NCI-H2196 (cell line): ENCODE measurements around the gene BID.

Experiments
- DNase-seq: peaks from one replicate; lab custom pipeline; 2025; ENCODE audit not compliant: unreplicated experiment; lab: John Stamatoyannopoulos, UW

Gene BID

GRCh38 chr22:17774206-17774925, at the start of gene BID:
BID (minus strand) TSS chr22:17774469; CDS start chr22:17750116, 24,353 bp downstream.
- peak; percentile 53 for DNase-seq

- no peak for DNase-seq
Observed at GRCh38 chr22:17823964-17824363, 49.7 kb upstream of the BID start.

- no peak for DNase-seq
Observed at GRCh38 chr22:17823226-17823625, 49.0 kb upstream of the BID start.

GRCh38 chr22:17822087-17822486, 47.8 kb upstream of the BID start:
- no peak for DNase-seq

GRCh38 chr22:17820879-17821439, 46.7 kb upstream of the BID start:
- no peak for DNase-seq

- DNase-seq: no peak
Observed at GRCh38 chr22:17818649-17819048, 44.4 kb upstream of the BID start.

GRCh38 chr22:17818180-17818579, 43.9 kb upstream of the BID start:
- no peak for DNase-seq

GRCh38 chr22:17817511-17818065, 43.3 kb upstream of the BID start:
- DNase-seq: no peak

- DNase-seq: no peak
Observed at GRCh38 chr22:17817079-17817478, 42.8 kb upstream of the BID start.

- no peak for DNase-seq
Observed at GRCh38 chr22:17816649-17817048, 42.4 kb upstream of the BID start.

GRCh38 chr22:17815703-17816254, 41.5 kb upstream of the BID start:
- no peak for DNase-seq

- DNase-seq: no peak
Observed at GRCh38 chr22:17814830-17815229, 40.6 kb upstream of the BID start.

GRCh38 chr22:17814084-17814483, 39.8 kb upstream of the BID start:
- DNase-seq: no peak

- DNase-seq: no peak
Observed at GRCh38 chr22:17811119-17811518, 36.9 kb upstream of the BID start.

GRCh38 chr22:17810570-17811116, 36.4 kb upstream of the BID start:
- DNase-seq: no peak

- no peak for DNase-seq
Observed at GRCh38 chr22:17808693-17809403, 34.6 kb upstream of the BID start.

- DNase-seq: no peak
Observed at GRCh38 chr22:17807578-17808410, 33.5 kb upstream of the BID start.

- DNase-seq: no peak
Observed at GRCh38 chr22:17807086-17807485, 32.8 kb upstream of the BID start.

- no peak for DNase-seq
Observed at GRCh38 chr22:17806437-17806836, 32.2 kb upstream of the BID start.

- no peak for DNase-seq
Observed at GRCh38 chr22:17804331-17805080, 30.2 kb upstream of the BID start.
